22Rv1 (cell line): Measurements from ENCODE around the gene S100P.

Source experiments
- CTCF ChIP-seq: fragments of 450-650 bp; IDR thresholded peaks from 2 replicates; pipeline ENCODE4 v1.5.1; 2017; ENCODE audit warnings: mild to moderate bottlenecking
- ZFX ChIP-seq: fragments of 450-650 bp; IDR thresholded peaks from 2 replicates; pipeline ENCODE4 v1.6.1; 2017; ENCODE audit warnings: antibody characterized with exemption, borderline replicate concordance

DNA sequence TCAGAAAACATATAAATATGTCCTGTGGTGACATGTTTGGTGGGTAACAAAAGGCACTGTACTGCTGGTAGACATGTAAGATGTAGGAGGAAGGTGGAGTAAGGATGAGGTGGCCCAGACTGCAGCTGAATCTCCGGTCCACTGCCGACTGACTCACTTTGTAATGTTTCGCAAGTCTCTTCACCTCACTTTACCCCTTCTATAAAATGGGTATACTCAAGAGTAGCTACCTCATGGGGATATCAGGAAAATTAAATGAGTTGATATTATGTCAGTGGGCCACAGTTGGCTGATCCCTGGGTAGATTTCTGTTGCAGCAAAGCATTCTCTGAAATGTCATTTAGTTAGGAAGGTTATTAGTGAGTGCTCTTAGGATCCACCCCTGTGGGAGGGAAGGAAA lies 31.1 kb upstream of the S100P start:
- TF ChIP-seq CTCF (no peak), ZFX (no peak)
